K562 (cell line): ENCODE measurements around the gene HMGCL. TPM values are rescaled to one million over a fixed set of nuclear protein-coding genes. Genes with fewer than 3 reads are reported as not detected.

Experiments used
- ADNP ChIP-seq: fragments of 200-800 bp; sonication (Bioruptor generic); IDR thresholded peaks from 2 replicates; pipeline ENCODE4 v1.6.1; 2016; ENCODE audit warnings: missing genetic modification characterization, missing compliant biosample characterization
- ARID4B ChIP-seq: sonication (generic); formaldehyde crosslinking; IDR thresholded peaks from 2 replicates; pipeline ENCODE4 v1.8.0; 2022; ENCODE audit warnings: mild to moderate bottlenecking, missing genetic modification reagents
- CBX8 ChIP-seq: fragments of 200-600 bp; sonication (generic); IDR thresholded peaks from 2 replicates; pipeline ENCODE4 v1.6.1; 2012; ENCODE audit warnings: borderline replicate concordance, mixed run types, low read depth, mild to moderate bottlenecking, moderate library complexity, mixed read lengths, low read length, control low read depth, inconsistent platforms; ENCODE audit not compliant: poor library complexity, severe bottlenecking; ENCODE audit errors: extremely low read depth
- CSDE1 ChIP-seq, 2 experiments: fragments of 450-650 bp; IDR thresholded peaks; 2 replicates each; pipeline ENCODE4 v1.6.1; 2016; ENCODE audit warnings: mild to moderate bottlenecking in 1 of 2
- ETS2 ChIP-seq: IDR thresholded peaks from 2 replicates; pipeline ENCODE4 v1.6.1; 2016; ENCODE audit warnings: borderline replicate concordance, missing genetic modification characterization, mild to moderate bottlenecking, moderate library complexity, missing compliant biosample characterization; ENCODE audit not compliant: poor library complexity, severe bottlenecking
- GATAD2B ChIP-seq: fragments of 450-650 bp; IDR thresholded peaks from 2 replicates; pipeline ENCODE4 v1.6.1; 2017; ENCODE audit warnings: mild to moderate bottlenecking, borderline replicate concordance
- MXI1 ChIP-seq: IDR thresholded peaks from 2 replicates; pipeline ENCODE4 v1.6.1; 2011; ENCODE audit warnings: low read depth, mild to moderate bottlenecking, improper control_type of control experiment, low read length
- PHB2 ChIP-seq: fragments of 450-650 bp; IDR thresholded peaks from 2 replicates; pipeline ENCODE4 v1.6.1; 2017; ENCODE audit warnings: low read depth
- SMAD3 ChIP-seq: fragments of 450-650 bp; formaldehyde crosslinking; conservative IDR thresholded peaks from 2 replicates; pipeline ENCODE4 v1.4.0; 2020; ENCODE audit warnings: mild to moderate bottlenecking
- SRSF3 ChIP-seq: fragments of 200-400 bp; formaldehyde crosslinking; IDR thresholded peaks from 2 replicates; pipeline ENCODE4 v1.6.1; 2016; ENCODE audit warnings: mild to moderate bottlenecking, low read length, moderate library complexity; ENCODE audit not compliant: insufficient read depth
- SRSF7 ChIP-seq: fragments of 200-400 bp; formaldehyde crosslinking; optimal IDR thresholded peaks from 2 replicates; pipeline ENCODE3; 2017; ENCODE audit warnings: mild to moderate bottlenecking, low read depth, low read length
- ZNF23 ChIP-seq: fragments of 250-450 bp; sonication (Bioruptor Pico); IDR thresholded peaks from 2 replicates; pipeline ENCODE4 v1.4.0; 2020; ENCODE audit warnings: mild to moderate bottlenecking
- ZNF436 ChIP-seq: fragments of 250-450, 450-650 bp; sonication (Bioruptor Pico); formaldehyde crosslinking; IDR thresholded peaks from 2 replicates; pipeline ENCODE4 v1.7.0; 2020; ENCODE audit warnings: mild to moderate bottlenecking
- ZNF507 ChIP-seq: conservative IDR thresholded peaks from 2 replicates; pipeline ENCODE4 v1.6.1; 2017; ENCODE audit warnings: missing genetic modification characterization, missing compliant biosample characterization
- ZNF740 ChIP-seq, 3 experiments: fragments of 200-800 bp in 1 of 3; sonication (Bioruptor generic) in 1 of 3; sonication (generic) in 1 of 3; formaldehyde crosslinking in 1 of 3; IDR thresholded peaks; 2 replicates each; pipeline versions ENCODE4 v1.6.1 to v1.8.0; 2016 to 2022; ENCODE audit warnings: mild to moderate bottlenecking in 2 of 3, missing compliant biosample characterization in 2 of 3, missing genetic modification characterization in 2 of 3, missing genetic modification reagents in 1 of 3
- polyA plus RNA-seq, 8 experiments: library from polyadenylated mRNA; depleted of rRNA in 4 of 8; stranded (reverse) in 5 of 8; unstranded in 3 of 8; fragments of >200 nt; fragmentation: Nextera tagmentation in 2 of 8; fragmentation: Illumina TruSeq in 1 of 8; extraction: Ambion mirVana in 2 of 8; extraction: Trizol in 1 of 8; gene quantifications; 2 replicates each; pipeline versions ENCODE4 v1.2.1 to v1.2.3, GENCODE V29; 2011 to 2014; ENCODE audit warnings: inconsistent platforms in 1 of 8, missing spikeins in 1 of 8
- total RNA-seq, 7 experiments: library from RNA; depleted of rRNA in 6 of 7; stranded (reverse); fragments of >200 nt in 6 of 7; fragmentation: Illumina TruSeq in 2 of 7; extraction: Trizol in 2 of 7; gene quantifications; 2 replicates each; pipeline versions ENCODE4 v1.2.1 to v1.2.3, GENCODE V29; 2011 to 2021; ENCODE audit warnings: low replicate concordance in 1 of 7
- TF ChIP-seq, protein P1 (sequence below): fragments of 250-450 bp; sonication (Bioruptor Pico); IDR thresholded peaks from 2 replicates; pipeline ENCODE4 v1.4.0; 2020; ENCODE audit warnings: mild to moderate bottlenecking, moderate library complexity
- TF ChIP-seq, protein P2 (sequence below): sonication (generic); formaldehyde crosslinking; IDR thresholded peaks from 2 replicates; pipeline ENCODE4 v1.9.0; 2022; ENCODE audit warnings: mild to moderate bottlenecking, missing genetic modification reagents

Gene HMGCL
- total and polyA plus RNA-seq, 9 of the 15 experiments (the other 6 are each of a cell fraction or from before 2014, with no cell fraction given): 18.0 to 82.2 (median 24.2) TPM

- TF ChIP-seq SMAD3 (CRISPR knock-in tag) (0 out of 2 replicates have a peak, but pooled peaks have one; percentile 11), GATAD2B (peak; percentile 60; the same call in 1 of the 2 replicates), SRSF3 (no peak), ETS2 (tag) (no peak), ZNF23 (no peak), CSDE1 (IDR thresholded peaks at IDR 0.05) (no peak), MXI1 (peak; percentile 92), ZNF740 (CRISPR knock-in tag; IDR thresholded peaks at IDR 0.05) (peak; percentile 74; the same call in 1 of the 2 replicates), ZNF740 (tag; IDR thresholded peaks at IDR 0.05) (peak in 1 of 2 experiments; percentile 96; a peak in 2 of 4 replicates), ZNF507 (tag) (no peak), CBX8 (no peak), SRSF7 (no peak), PHB2 (peak; percentile 77), ADNP (tag) (no peak), ARID4B (peak; percentile 69; the same call in 1 of the 2 replicates), ZNF436 (CRISPR knock-in tag) (no peak)
- TF ChIP-seq, protein P1, sequence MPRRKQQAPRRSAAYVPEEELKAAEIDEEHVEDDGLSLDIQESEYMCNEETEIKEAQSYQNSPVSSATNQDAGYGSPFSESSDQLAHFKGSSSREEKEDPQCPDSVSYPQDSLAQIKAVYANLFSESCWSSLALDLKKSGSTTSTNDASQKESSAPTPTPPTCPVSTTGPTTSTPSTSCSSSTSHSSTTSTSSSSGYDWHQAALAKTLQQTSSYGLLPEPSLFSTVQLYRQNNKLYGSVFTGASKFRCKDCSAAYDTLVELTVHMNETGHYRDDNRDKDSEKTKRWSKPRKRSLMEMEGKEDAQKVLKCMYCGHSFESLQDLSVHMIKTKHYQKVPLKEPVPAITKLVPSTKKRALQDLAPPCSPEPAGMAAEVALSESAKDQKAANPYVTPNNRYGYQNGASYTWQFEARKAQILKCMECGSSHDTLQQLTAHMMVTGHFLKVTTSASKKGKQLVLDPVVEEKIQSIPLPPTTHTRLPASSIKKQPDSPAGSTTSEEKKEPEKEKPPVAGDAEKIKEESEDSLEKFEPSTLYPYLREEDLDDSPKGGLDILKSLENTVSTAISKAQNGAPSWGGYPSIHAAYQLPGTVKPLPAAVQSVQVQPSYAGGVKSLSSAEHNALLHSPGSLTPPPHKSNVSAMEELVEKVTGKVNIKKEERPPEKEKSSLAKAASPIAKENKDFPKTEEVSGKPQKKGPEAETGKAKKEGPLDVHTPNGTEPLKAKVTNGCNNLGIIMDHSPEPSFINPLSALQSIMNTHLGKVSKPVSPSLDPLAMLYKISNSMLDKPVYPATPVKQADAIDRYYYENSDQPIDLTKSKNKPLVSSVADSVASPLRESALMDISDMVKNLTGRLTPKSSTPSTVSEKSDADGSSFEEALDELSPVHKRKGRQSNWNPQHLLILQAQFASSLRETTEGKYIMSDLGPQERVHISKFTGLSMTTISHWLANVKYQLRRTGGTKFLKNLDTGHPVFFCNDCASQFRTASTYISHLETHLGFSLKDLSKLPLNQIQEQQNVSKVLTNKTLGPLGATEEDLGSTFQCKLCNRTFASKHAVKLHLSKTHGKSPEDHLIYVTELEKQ (CRISPR knock-in tag): no peak
- TF ChIP-seq, protein P2, sequence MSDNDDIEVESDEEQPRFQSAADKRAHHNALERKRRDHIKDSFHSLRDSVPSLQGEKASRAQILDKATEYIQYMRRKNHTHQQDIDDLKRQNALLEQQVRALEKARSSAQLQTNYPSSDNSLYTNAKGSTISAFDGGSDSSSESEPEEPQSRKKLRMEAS: peak; percentile 94
Observed at GRCh38 chr1:23777979-23778814, 47.0 kb downstream of the HMGCL start, which contains the start of gene PITHD1 (continued).
